ENCODE results near the gene MTHFD1L.

MTHFD1L gene

GRCh38 chr6:151109869-151110575 is 244.5 kb downstream of the MTHFD1L start:
- Histone ChIP-seq H3K9me3 (ENCODE audit: insufficient read depth, low read depth, low read length) (no peaks in the 10 kb centered on the region), H3K27me3 (ENCODE audit: insufficient read depth, low read length, poor library complexity, severe bottlenecking) (no peaks in the 10 kb centered on the region), H2AFZ (ENCODE audit: low read length) (no peak overlapping the region), H3K9me2 (replicated peaks; ENCODE audit: low read depth, low read length) (no peaks in the 10 kb centered on the region), H3K9ac (ENCODE audit: low read depth, low read length, poor library complexity, severe bottlenecking) (no peak overlapping the region), H3K4me1 (ENCODE audit: insufficient read depth, low read length, poor library complexity, severe bottlenecking) (peaks cover 4% of the 10 kb centered on the region), H3K79me2 (ENCODE audit: insufficient read depth, low read length) (no peaks in the 10 kb centered on the region), H3F3A (ENCODE audit: low read depth) (no peaks in the 10 kb centered on the region), H3K4me2 (ENCODE audit: low read depth, low read length, poor library complexity, severe bottlenecking) (no peak overlapping the region), H3K36me3 (ENCODE audit: insufficient read depth, low read length) (no peaks in the 10 kb centered on the region), H4K20me1 (ENCODE audit: insufficient read depth, low read length, poor library complexity, severe bottlenecking) (no peaks in the 10 kb centered on the region), H3K4me3 (ENCODE audit: low read length, poor library complexity, severe bottlenecking) (no peak overlapping the region)
- no peak for TF ChIP-seq CTCF (conservative IDR thresholded peaks at IDR 0.05; ENCODE audit: low read length)
- no peak for TF ChIP-seq EZH2phosphoT487 (IDR thresholded peaks at IDR 0.05; ENCODE audit: borderline replicate concordance)

GRCh38 chr6:151110576-151110905 is 245.0 kb downstream of the MTHFD1L start:
- Histone ChIP-seq H3K79me2 (ENCODE audit: insufficient read depth, low read length) (no peaks in the 10 kb centered on the region), H2AFZ (ENCODE audit: low read length) (no peak overlapping the region), H3F3A (ENCODE audit: low read depth) (no peaks in the 10 kb centered on the region), H3K9ac (ENCODE audit: low read depth, low read length, poor library complexity, severe bottlenecking) (no peak overlapping the region), H3K27me3 (ENCODE audit: insufficient read depth, low read length, poor library complexity, severe bottlenecking) (no peaks in the 10 kb centered on the region), H3K4me2 (ENCODE audit: low read depth, low read length, poor library complexity, severe bottlenecking) (no peak overlapping the region), H3K36me3 (ENCODE audit: insufficient read depth, low read length) (no peaks in the 10 kb centered on the region), H3K4me1 (ENCODE audit: insufficient read depth, low read length, poor library complexity, severe bottlenecking) (peaks cover 4% of the 10 kb centered on the region), H3K9me3 (ENCODE audit: insufficient read depth, low read depth, low read length) (no peaks in the 10 kb centered on the region), H4K20me1 (ENCODE audit: insufficient read depth, low read length, poor library complexity, severe bottlenecking) (no peaks in the 10 kb centered on the region), H3K4me3 (ENCODE audit: low read length, poor library complexity, severe bottlenecking) (no peak overlapping the region), H3K9me2 (replicated peaks; ENCODE audit: low read depth, low read length) (no peaks in the 10 kb centered on the region)
- TF ChIP-seq EZH2phosphoT487 (IDR thresholded peaks at IDR 0.05; ENCODE audit: borderline replicate concordance) (no peak), CTCF (conservative IDR thresholded peaks at IDR 0.05; ENCODE audit: low read length) (no peak)

GRCh38 chr6:151111670-151112069 is 246.2 kb downstream of the MTHFD1L start:
- no peaks in the 10 kb centered on the region for H3F3A ChIP-seq (ENCODE audit: low read depth)
- no peaks in the 10 kb centered on the region for H3K36me3 ChIP-seq (ENCODE audit: insufficient read depth, low read length)
- H3K4me1 ChIP-seq (ENCODE audit: insufficient read depth, low read length, poor library complexity, severe bottlenecking), result peaks cover 4% of the 10 kb centered on the region
- no peaks in the 10 kb centered on the region for H3K9me2 ChIP-seq (replicated peaks; ENCODE audit: low read depth, low read length)
- H3K4me2 ChIP-seq (ENCODE audit: low read depth, low read length, poor library complexity, severe bottlenecking), result no peak overlapping the region
- no peaks in the 10 kb centered on the region for H3K27me3 ChIP-seq (ENCODE audit: insufficient read depth, low read length, poor library complexity, severe bottlenecking)
- H4K20me1 ChIP-seq (ENCODE audit: insufficient read depth, low read length, poor library complexity, severe bottlenecking), result no peaks in the 10 kb centered on the region
- no peak for TF ChIP-seq CTCF (conservative IDR thresholded peaks at IDR 0.05; ENCODE audit: low read length)
- TF ChIP-seq EZH2phosphoT487 (IDR thresholded peaks at IDR 0.05; ENCODE audit: borderline replicate concordance), result no peak
- no peaks in the 10 kb centered on the region for H3K9me3 ChIP-seq (ENCODE audit: insufficient read depth, low read depth, low read length)
- H3K4me3 ChIP-seq (ENCODE audit: low read length, poor library complexity, severe bottlenecking), result no peak overlapping the region
- H2AFZ ChIP-seq (ENCODE audit: low read length), result no peak overlapping the region
- no peaks in the 10 kb centered on the region for H3K79me2 ChIP-seq (ENCODE audit: insufficient read depth, low read length)
- no peak overlapping the region for H3K9ac ChIP-seq (ENCODE audit: low read depth, low read length, poor library complexity, severe bottlenecking)
